HL-60 (cell line): ENCODE results near the gene SH3PXD2A.

Source experiments
- DNase-seq, 2 experiments: peaks; one replicate each; pipeline ENCODE4 v3.0.0-alpha.2; 2010 to 2020; ENCODE audit warnings: low read depth in 1 of 2, low spot score in 1 of 2
- H3K27ac ChIP-seq: fragments of 250-450 bp; sonication (Bioruptor Pico); replicated peaks from 2 replicates; pipeline ENCODE4 v1.5.1; 2020; ENCODE audit warnings: mild to moderate bottlenecking, moderate library complexity
- H3K27me3 ChIP-seq: fragments of 250-450 bp; sonication (Bioruptor Pico); 2 replicates; pipeline ENCODE4 v1.5.1; 2021; ENCODE audit warnings: mild to moderate bottlenecking, moderate library complexity; ENCODE audit not compliant: insufficient read depth, poor library complexity, severe bottlenecking
- H3K4me3 ChIP-seq: replicated peaks from 2 replicates; pipeline ENCODE4 v1.5.1; 2011; ENCODE audit warnings: mild to moderate bottlenecking, control low read depth, low read length; ENCODE audit not compliant: insufficient read depth
- CTCF ChIP-seq: IDR thresholded peaks from one replicate; pipeline ENCODE4 v1.5.1; 2011; ENCODE audit warnings: low read length, control low read depth, inconsistent platforms; ENCODE audit not compliant: insufficient read depth
- GABPA ChIP-seq: IDR thresholded peaks from 2 replicates; pipeline ENCODE4 v1.6.1; 2012; ENCODE audit warnings: low read depth
- POLR2AphosphoS5 ChIP-seq: IDR thresholded peaks from 2 replicates; pipeline ENCODE4 v1.6.1; 2012; ENCODE audit warnings: low read depth
- REST ChIP-seq: IDR thresholded peaks from 2 replicates; pipeline ENCODE4 v1.6.1; 2012; ENCODE audit warnings: low read depth; ENCODE audit not compliant: insufficient replicate concordance
- SPI1 ChIP-seq: IDR thresholded peaks from 2 replicates; pipeline ENCODE4 v1.6.1; 2012; ENCODE audit warnings: low read depth, mild to moderate bottlenecking, borderline replicate concordance

The SH3PXD2A gene

GRCh38 chr10:103832806-103833205 lies 22.6 kb downstream of the SH3PXD2A start:
- TF ChIP-seq POLR2AphosphoS5: no peak
- peak; percentile 17; the same call in 1 of the 2 replicates for TF ChIP-seq SPI1
- no peak for TF ChIP-seq GABPA
- TF ChIP-seq REST: no peak
- TF ChIP-seq CTCF: no peak
- Histone ChIP-seq H3K27ac (no peak overlapping the region), H3K27me3 (no peaks in the 10 kb centered on the region), H3K4me3 (no peak overlapping the region)
- DNase-seq: no peak

- no peak overlapping the region for H3K4me3 ChIP-seq
- H3K27me3 ChIP-seq: no peaks in the 10 kb centered on the region
- no peak for DNase-seq
- H3K27ac ChIP-seq: no peak overlapping the region
- no peak for TF ChIP-seq CTCF
- TF ChIP-seq GABPA: no peak
- TF ChIP-seq REST: no peak
- no peak for TF ChIP-seq SPI1
- no peak for TF ChIP-seq POLR2AphosphoS5
Measured at GRCh38 chr10:103829838-103830465, 25.4 kb downstream of the SH3PXD2A start.

- no peak for DNase-seq
- no peaks in the 10 kb centered on the region for H3K27me3 ChIP-seq
- H3K27ac ChIP-seq: no peak overlapping the region
- H3K4me3 ChIP-seq: no peak overlapping the region
- TF ChIP-seq CTCF (no peak), SPI1 (no peak), REST (no peak), GABPA (no peak), POLR2AphosphoS5 (no peak)
Measured at GRCh38 chr10:103829278-103829677, 26.1 kb downstream of the SH3PXD2A start.
